ENCODE measurements around the gene PTPN6. TPM values are rescaled to one million over a fixed set of nuclear protein-coding genes. Genes with fewer than 3 reads are reported as not detected.

Gene PTPN6
- total and polyA plus RNA-seq, 2 of the 13 experiments (the other 11 are each of a cell fraction or from before 2014, with no cell fraction given) = 10.5 to 10.6 TPM

DNA sequence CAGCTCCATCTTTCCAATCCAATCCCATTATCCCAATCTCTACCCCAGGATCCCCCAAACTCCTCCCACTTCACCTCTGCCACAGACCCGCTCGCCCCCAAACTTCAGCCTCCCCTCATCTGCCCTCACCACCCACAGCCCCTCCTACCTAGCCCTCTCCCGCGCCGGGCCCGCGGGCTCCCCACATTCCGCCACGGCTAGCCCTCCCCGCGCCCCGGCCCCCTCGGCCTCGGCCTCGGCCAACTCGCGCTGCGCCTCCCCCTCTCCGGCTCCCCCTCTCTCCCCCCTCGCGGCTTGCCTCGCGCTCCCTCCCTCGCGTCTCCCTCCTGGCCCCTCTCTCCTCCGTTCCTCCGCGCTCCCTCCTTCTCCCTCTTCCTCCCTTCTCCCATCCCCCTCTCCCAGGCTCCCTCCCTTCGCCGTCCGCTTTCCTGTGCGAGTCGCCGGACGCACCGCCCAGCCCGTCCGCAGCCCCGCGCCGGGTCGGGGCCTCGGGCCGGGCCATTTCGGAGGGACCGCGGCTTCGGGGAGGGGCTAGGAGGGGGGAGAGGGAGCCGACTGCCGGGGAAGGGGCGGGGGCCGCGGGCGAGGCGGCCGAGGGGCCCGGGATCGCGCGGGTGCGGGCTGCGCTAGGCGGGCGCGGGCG lies 23.7 kb upstream of the PTPN6 start, which contains the start of gene ATN1 (continued):
- TF ChIP-seq, protein P1, sequence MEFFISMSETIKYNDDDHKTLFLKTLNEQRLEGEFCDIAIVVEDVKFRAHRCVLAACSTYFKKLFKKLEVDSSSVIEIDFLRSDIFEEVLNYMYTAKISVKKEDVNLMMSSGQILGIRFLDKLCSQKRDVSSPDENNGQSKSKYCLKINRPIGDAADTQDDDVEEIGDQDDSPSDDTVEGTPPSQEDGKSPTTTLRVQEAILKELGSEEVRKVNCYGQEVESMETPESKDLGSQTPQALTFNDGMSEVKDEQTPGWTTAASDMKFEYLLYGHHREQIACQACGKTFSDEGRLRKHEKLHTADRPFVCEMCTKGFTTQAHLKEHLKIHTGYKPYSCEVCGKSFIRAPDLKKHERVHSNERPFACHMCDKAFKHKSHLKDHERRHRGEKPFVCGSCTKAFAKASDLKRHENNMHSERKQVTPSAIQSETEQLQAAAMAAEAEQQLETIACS (CRISPR knock-in tag; IDR thresholded peaks at IDR 0.05) = no peak
- TF ChIP-seq, protein P2, sequence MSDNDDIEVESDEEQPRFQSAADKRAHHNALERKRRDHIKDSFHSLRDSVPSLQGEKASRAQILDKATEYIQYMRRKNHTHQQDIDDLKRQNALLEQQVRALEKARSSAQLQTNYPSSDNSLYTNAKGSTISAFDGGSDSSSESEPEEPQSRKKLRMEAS (IDR thresholded peaks at IDR 0.05) = peak; percentile 63; the same call in 1 of the 2 replicates
- TF ChIP-seq GATA4 (IDR thresholded peaks at IDR 0.05; ENCODE audit: borderline replicate concordance, low read depth) (no peak), ZBTB38 (CRISPR knock-in tag; IDR thresholded peaks at IDR 0.05) (no peak), MAZ (IDR thresholded peaks at IDR 0.05; ENCODE audit: borderline replicate concordance, low read depth, low read length) (peak; percentile 77; the same call in 1 of the 2 replicates), MAZ (CRISPR knock-in tag; IDR thresholded peaks at IDR 0.05; ENCODE audit: low read depth) (peak; percentile 64), HOXA9 (CRISPR knock-in tag; IDR thresholded peaks at IDR 0.05; ENCODE audit: borderline replicate concordance) (0 out of 2 replicates have a peak, but pooled peaks have one; percentile 50), AGO2 (optimal IDR thresholded peaks at IDR 0.05; ENCODE audit: low read depth, low read length) (peak; percentile 58), SAP130 (CRISPR knock-in tag; IDR thresholded peaks at IDR 0.05; ENCODE audit: low read depth) (peak; percentile 32; the same call in 1 of the 2 replicates), KLF16 (CRISPR knock-in tag; IDR thresholded peaks at IDR 0.05) (peak in 1 of 2 experiments; percentile 55; a peak in 1 of 4 replicates), TRIM24 (CRISPR knock-in tag; IDR thresholded peaks at IDR 0.05) (no peak), MXI1 (IDR thresholded peaks at IDR 0.05; ENCODE audit: borderline replicate concordance, low read depth, low read length) (0 out of 3 replicates have a peak, but pooled peaks have one; percentile 30), ZNF589 (CRISPR knock-in tag; conservative IDR thresholded peaks at IDR 0.05) (0 out of 2 replicates have a peak, but pooled peaks have one; percentile 37), MTA1 (CRISPR knock-in tag; IDR thresholded peaks at IDR 0.05; ENCODE audit: borderline replicate concordance) (peak; percentile 30; the same call in 1 of the 2 replicates), SAFB2 (CRISPR knock-in tag; IDR thresholded peaks at IDR 0.05; ENCODE audit: borderline replicate concordance, low read depth) (no peak), JARID2 (CRISPR knock-in tag; IDR thresholded peaks at IDR 0.05; ENCODE audit: insufficient replicate concordance) (no peak), ZSCAN25 (CRISPR knock-in tag; IDR thresholded peaks at IDR 0.05) (peak; percentile 66; the same call in 1 of the 2 replicates), DRAP1 (CRISPR knock-in tag; IDR thresholded peaks at IDR 0.05) (no peak), ZNF317 (CRISPR knock-in tag; IDR thresholded peaks at IDR 0.05) (no peak), ZMAT3 (CRISPR knock-in tag; conservative IDR thresholded peaks at IDR 0.05) (no peak), MYPOP (CRISPR knock-in tag; IDR thresholded peaks at IDR 0.05) (peak; percentile 38; the same call in 1 of the 2 replicates)
- TF ChIP-seq, protein P3, sequence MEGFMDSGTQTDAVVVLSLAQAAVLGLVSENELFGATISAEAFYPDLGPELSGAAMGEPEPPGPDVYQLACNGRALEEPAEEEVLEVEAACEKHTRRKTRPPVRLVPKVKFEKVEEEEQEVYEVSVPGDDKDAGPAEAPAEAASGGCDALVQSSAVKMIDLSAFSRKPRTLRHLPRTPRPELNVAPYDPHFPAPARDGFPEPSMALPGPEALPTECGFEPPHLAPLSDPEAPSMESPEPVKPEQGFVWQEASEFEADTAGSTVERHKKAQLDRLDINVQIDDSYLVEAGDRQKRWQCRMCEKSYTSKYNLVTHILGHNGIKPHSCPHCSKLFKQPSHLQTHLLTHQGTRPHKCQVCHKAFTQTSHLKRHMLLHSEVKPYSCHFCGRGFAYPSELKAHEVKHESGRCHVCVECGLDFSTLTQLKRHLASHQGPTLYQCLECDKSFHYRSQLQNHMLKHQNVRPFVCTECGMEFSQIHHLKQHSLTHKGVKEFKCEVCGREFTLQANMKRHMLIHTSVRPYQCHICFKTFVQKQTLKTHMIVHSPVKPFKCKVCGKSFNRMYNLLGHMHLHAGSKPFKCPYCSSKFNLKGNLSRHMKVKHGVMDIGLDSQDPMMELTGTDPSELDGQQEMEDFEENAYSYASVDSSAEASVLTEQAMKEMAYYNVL (CRISPR knock-in tag; IDR thresholded peaks at IDR 0.05; ENCODE audit: borderline replicate concordance) = peak; percentile 98
- TF ChIP-seq, protein P4, sequence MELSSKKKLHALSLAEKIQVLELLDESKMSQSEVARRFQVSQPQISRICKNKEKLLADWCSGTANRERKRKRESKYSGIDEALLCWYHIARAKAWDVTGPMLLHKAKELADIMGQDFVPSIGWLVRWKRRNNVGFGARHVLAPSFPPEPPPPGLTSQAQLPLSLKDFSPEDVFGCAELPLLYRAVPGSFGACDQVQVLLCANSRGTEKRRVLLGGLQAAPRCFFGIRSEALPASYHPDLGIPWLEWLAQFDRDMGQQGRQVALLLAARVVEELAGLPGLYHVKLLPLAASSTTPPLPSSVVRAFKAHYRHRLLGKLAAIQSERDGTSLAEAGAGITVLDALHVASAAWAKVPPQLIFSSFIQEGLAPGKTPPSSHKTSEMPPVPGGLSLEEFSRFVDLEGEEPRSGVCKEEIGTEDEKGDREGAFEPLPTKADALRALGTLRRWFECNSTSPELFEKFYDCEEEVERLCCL (CRISPR knock-in tag; IDR thresholded peaks at IDR 0.05; ENCODE audit: borderline replicate concordance) = no peak
